Mucosa of stomach (tissue), 1 donor: ENCODE results near the gene FREM2.

Source experiments
- H3K27me3 ChIP-seq: one replicate; pipeline ENCODE4 v1.7.0; 2013; ENCODE audit warnings: mild to moderate bottlenecking, low read length; ENCODE audit not compliant: control insufficient read depth, insufficient read depth
- H3K36me3 ChIP-seq: one replicate; pipeline ENCODE4 v1.7.0; 2013; ENCODE audit warnings: low read length; ENCODE audit not compliant: control insufficient read depth, insufficient read depth
- H3K4me1 ChIP-seq: one replicate; pipeline ENCODE4 v1.7.0; 2013; ENCODE audit warnings: mild to moderate bottlenecking, low read length; ENCODE audit not compliant: control insufficient read depth, insufficient read depth
- H3K4me3 ChIP-seq: one replicate; pipeline ENCODE4 v1.7.0; 2013; ENCODE audit warnings: low read length
- H3K9ac ChIP-seq: one replicate; pipeline ENCODE4 v1.7.0; 2013; ENCODE audit warnings: mild to moderate bottlenecking, low read length, moderate library complexity
- H3K9me3 ChIP-seq: one replicate; pipeline ENCODE4 v1.7.0; 2013; ENCODE audit warnings: mild to moderate bottlenecking, low read length, moderate library complexity; ENCODE audit not compliant: control insufficient read depth
- donor health status: Pancreatic carcinoma.

Gene FREM2

GRCh38 chr13:38686577-38687245 is at the start of gene FREM2:
FREM2 (plus strand) TSS chr13:38687077; CDS start chr13:38687345, 268 bp downstream.
- H3K9me3 ChIP-seq: no peaks in the 10 kb centered on the region
- peaks cover 14% of the 10 kb centered on the region for H3K4me1 ChIP-seq
- H3K9ac ChIP-seq: no peak within 1 kb of the TSS
- peaks cover 28% of the 10 kb centered on the region for H3K27me3 ChIP-seq
- peak within 1 kb of the TSS; percentile 27 for H3K4me3 ChIP-seq
- H3K36me3 ChIP-seq: no peaks in the 10 kb centered on the region

GRCh38 chr13:38637576-38637975 is 49.3 kb upstream of the FREM2 start:
- Histone ChIP-seq H3K27me3 (no peaks in the 10 kb centered on the region), H3K36me3 (no peaks in the 10 kb centered on the region), H3K9ac (no peak overlapping the region), H3K4me1 (peaks cover 19% of the 10 kb centered on the region), H3K4me3 (no peak overlapping the region), H3K9me3 (no peaks in the 10 kb centered on the region)

- H3K4me1 ChIP-seq: peaks cover 25% of the 10 kb centered on the region
- no peak overlapping the region for H3K9ac ChIP-seq
- H3K9me3 ChIP-seq: no peaks in the 10 kb centered on the region
- no peaks in the 10 kb centered on the region for H3K27me3 ChIP-seq
- H3K4me3 ChIP-seq: no peak overlapping the region
- H3K36me3 ChIP-seq: no peaks in the 10 kb centered on the region
Measured at GRCh38 chr13:38641164-38641948, 45.5 kb upstream of the FREM2 start.

GRCh38 chr13:38647312-38647711 is 39.6 kb upstream of the FREM2 start:
- Histone ChIP-seq H3K9ac (no peak overlapping the region), H3K4me1 (peaks cover 8% of the 10 kb centered on the region), H3K9me3 (no peaks in the 10 kb centered on the region), H3K27me3 (no peaks in the 10 kb centered on the region), H3K4me3 (no peak overlapping the region), H3K36me3 (no peaks in the 10 kb centered on the region)

- no peak overlapping the region for H3K9ac ChIP-seq
- peaks cover 6% of the 10 kb centered on the region for H3K4me1 ChIP-seq
- no peak overlapping the region for H3K4me3 ChIP-seq
- H3K27me3 ChIP-seq: no peaks in the 10 kb centered on the region
- no peaks in the 10 kb centered on the region for H3K9me3 ChIP-seq
- no peaks in the 10 kb centered on the region for H3K36me3 ChIP-seq
Measured at GRCh38 chr13:38648912-38649311, 38.0 kb upstream of the FREM2 start.

- Histone ChIP-seq H3K27me3 (no peaks in the 10 kb centered on the region), H3K36me3 (no peaks in the 10 kb centered on the region), H3K9me3 (no peaks in the 10 kb centered on the region), H3K9ac (no peak overlapping the region), H3K4me1 (no peaks in the 10 kb centered on the region), H3K4me3 (no peak overlapping the region)
Measured at GRCh38 chr13:38656699-38657098, 30.2 kb upstream of the FREM2 start.

- Histone ChIP-seq H3K36me3 (no peaks in the 10 kb centered on the region), H3K27me3 (no peaks in the 10 kb centered on the region), H3K9me3 (no peaks in the 10 kb centered on the region), H3K4me1 (no peaks in the 10 kb centered on the region), H3K9ac (no peak overlapping the region), H3K4me3 (no peak overlapping the region)
Measured at GRCh38 chr13:38657191-38657590, 29.7 kb upstream of the FREM2 start.

GRCh38 chr13:38658906-38659305 is 28.0 kb upstream of the FREM2 start:
- no peaks in the 10 kb centered on the region for H3K36me3 ChIP-seq
- H3K27me3 ChIP-seq: no peaks in the 10 kb centered on the region
- no peak overlapping the region for H3K4me3 ChIP-seq
- no peaks in the 10 kb centered on the region for H3K9me3 ChIP-seq
- H3K4me1 ChIP-seq: no peaks in the 10 kb centered on the region
- H3K9ac ChIP-seq: no peak overlapping the region

- Histone ChIP-seq H3K4me1 (no peaks in the 10 kb centered on the region), H3K9me3 (no peaks in the 10 kb centered on the region), H3K4me3 (no peak overlapping the region), H3K9ac (no peak overlapping the region), H3K36me3 (no peaks in the 10 kb centered on the region), H3K27me3 (no peaks in the 10 kb centered on the region)
Measured at GRCh38 chr13:38661010-38661675, 25.7 kb upstream of the FREM2 start.

GRCh38 chr13:38662362-38662761 is 24.5 kb upstream of the FREM2 start:
- no peaks in the 10 kb centered on the region for H3K9me3 ChIP-seq
- H3K9ac ChIP-seq: no peak overlapping the region
- no peaks in the 10 kb centered on the region for H3K4me1 ChIP-seq
- no peaks in the 10 kb centered on the region for H3K27me3 ChIP-seq
- no peaks in the 10 kb centered on the region for H3K36me3 ChIP-seq
- H3K4me3 ChIP-seq: no peak overlapping the region

- H3K9me3 ChIP-seq: no peaks in the 10 kb centered on the region
- no peaks in the 10 kb centered on the region for H3K36me3 ChIP-seq
- H3K4me3 ChIP-seq: no peak overlapping the region
- no peaks in the 10 kb centered on the region for H3K27me3 ChIP-seq
- H3K9ac ChIP-seq: no peak overlapping the region
- no peaks in the 10 kb centered on the region for H3K4me1 ChIP-seq
Measured at GRCh38 chr13:38664906-38665305, 22.0 kb upstream of the FREM2 start.

GRCh38 chr13:38667526-38668109 is 19.3 kb upstream of the FREM2 start:
- no peaks in the 10 kb centered on the region for H3K9me3 ChIP-seq
- H3K27me3 ChIP-seq: no peaks in the 10 kb centered on the region
- H3K4me1 ChIP-seq: no peaks in the 10 kb centered on the region
- no peaks in the 10 kb centered on the region for H3K36me3 ChIP-seq
- H3K9ac ChIP-seq: no peak overlapping the region
- H3K4me3 ChIP-seq: no peak overlapping the region
